ENCODE data around the gene TTBK1.

DNA sequence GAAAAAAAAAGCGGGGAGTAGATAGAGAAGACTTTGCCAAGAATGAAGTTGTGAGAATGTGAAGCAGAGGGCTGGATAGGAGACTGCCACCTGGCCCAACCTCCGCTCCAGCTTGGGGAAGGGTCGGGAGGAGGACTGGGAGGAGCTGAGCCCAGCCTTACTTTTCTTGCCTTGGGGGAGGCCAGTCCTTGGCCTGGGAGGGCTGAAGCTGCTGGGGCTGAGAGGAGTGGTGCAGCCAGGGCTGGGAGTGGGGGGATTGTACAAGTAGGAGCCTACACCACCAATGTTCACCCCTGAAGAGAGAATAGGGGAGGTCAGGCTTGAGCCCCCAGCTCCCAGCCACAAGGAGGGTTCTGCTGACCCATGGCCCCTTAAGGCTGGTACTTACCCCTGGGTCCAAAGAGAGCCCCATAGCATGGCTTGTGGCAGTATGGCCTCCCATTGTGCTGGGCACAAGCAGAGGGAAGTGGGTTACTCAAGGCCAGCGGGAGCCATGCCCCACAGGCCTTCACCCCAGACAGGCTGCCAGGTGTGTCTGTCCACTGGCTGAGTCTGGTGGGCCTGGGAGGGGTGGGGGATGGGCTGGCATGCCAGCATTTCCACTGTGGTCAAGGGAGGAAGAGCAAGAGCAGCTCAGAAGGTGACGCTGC lies 64.3 kb downstream of the TTBK1 start:
- no peak for TF ChIP-seq POLR2A (IDR thresholded peaks at IDR 0.05)
- TF ChIP-seq, protein P1, sequence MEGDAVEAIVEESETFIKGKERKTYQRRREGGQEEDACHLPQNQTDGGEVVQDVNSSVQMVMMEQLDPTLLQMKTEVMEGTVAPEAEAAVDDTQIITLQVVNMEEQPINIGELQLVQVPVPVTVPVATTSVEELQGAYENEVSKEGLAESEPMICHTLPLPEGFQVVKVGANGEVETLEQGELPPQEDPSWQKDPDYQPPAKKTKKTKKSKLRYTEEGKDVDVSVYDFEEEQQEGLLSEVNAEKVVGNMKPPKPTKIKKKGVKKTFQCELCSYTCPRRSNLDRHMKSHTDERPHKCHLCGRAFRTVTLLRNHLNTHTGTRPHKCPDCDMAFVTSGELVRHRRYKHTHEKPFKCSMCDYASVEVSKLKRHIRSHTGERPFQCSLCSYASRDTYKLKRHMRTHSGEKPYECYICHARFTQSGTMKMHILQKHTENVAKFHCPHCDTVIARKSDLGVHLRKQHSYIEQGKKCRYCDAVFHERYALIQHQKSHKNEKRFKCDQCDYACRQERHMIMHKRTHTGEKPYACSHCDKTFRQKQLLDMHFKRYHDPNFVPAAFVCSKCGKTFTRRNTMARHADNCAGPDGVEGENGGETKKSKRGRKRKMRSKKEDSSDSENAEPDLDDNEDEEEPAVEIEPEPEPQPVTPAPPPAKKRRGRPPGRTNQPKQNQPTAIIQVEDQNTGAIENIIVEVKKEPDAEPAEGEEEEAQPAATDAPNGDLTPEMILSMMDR (IDR thresholded peaks at IDR 0.05): no peak

All from body of pancreas (tissue), 4 donors.